Liver (tissue), 3 donors: ENCODE measurements around the gene ERC1.

Source experiments
- RAD21 ChIP-seq, 2 donors: IDR thresholded peaks; 2 replicates each; pipeline ENCODE4 v1.6.1; 2016; ENCODE audit warnings: antibody characterized with exemption in 2 of 2, mild to moderate bottlenecking in 2 of 2
- TAF1 ChIP-seq: conservative IDR thresholded peaks from 2 replicates; pipeline ENCODE4 v1.6.1; 2016; ENCODE audit warnings: antibody characterized with exemption, mild to moderate bottlenecking
- YY1 ChIP-seq: IDR thresholded peaks from 2 replicates; pipeline ENCODE4 v1.6.1; 2016; ENCODE audit warnings: antibody characterized with exemption, mild to moderate bottlenecking
- TF ChIP-seq, protein P1 (sequence below): fragments of 150-350 bp; IDR thresholded peaks from 2 replicates; pipeline ENCODE4 v1.5.1; 2017; ENCODE audit warnings: improper control_type of control experiment, low read depth, low read length; ENCODE audit not compliant: missing input control
- TF ChIP-seq, protein P2 (sequence below): IDR thresholded peaks from 2 replicates; pipeline ENCODE4 v1.6.1; 2016; ENCODE audit warnings: antibody characterized with exemption
- TF ChIP-seq, protein P3 (sequence below): IDR thresholded peaks from 2 replicates; pipeline ENCODE4 v1.6.1; 2016; ENCODE audit warnings: antibody characterized with exemption, mild to moderate bottlenecking
- donor health status: healthy.
- donor health status: healthy.

DNA sequence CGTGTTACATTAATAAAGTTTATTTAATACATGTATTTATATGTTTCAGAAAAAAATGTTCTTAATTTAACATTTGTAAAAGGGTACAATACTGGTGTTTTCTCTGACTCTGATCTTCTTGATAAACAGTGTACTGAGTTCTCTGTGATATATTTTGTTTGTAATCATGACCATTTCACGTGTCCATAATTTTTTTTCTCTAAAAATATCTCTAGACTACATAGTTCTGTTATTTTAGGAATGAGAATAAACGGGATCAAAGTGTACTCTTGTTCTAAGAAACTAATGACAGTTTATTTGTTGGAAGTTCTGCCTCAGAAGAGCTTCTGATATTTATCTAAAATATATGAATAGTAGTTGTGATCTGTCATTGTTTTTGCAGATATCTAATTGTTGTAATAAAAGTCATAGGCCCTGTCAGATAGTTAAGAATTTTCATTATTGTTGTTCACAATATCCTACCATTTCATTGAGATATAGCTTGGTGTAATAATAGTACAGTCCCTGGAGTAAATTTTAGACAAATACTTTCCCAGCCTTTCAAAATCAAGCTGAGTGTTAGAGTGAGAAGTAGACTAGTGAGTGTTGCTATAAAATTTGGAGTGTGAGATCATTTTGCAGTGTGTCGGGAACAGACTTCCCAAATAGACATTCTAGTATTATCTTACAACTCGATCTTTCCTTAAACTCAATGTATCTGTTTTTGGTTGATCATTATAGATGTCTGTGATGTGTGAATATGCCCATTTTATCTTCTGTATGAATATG is 86.2 kb downstream of the ERC1 start:
- TF ChIP-seq, protein P1, sequence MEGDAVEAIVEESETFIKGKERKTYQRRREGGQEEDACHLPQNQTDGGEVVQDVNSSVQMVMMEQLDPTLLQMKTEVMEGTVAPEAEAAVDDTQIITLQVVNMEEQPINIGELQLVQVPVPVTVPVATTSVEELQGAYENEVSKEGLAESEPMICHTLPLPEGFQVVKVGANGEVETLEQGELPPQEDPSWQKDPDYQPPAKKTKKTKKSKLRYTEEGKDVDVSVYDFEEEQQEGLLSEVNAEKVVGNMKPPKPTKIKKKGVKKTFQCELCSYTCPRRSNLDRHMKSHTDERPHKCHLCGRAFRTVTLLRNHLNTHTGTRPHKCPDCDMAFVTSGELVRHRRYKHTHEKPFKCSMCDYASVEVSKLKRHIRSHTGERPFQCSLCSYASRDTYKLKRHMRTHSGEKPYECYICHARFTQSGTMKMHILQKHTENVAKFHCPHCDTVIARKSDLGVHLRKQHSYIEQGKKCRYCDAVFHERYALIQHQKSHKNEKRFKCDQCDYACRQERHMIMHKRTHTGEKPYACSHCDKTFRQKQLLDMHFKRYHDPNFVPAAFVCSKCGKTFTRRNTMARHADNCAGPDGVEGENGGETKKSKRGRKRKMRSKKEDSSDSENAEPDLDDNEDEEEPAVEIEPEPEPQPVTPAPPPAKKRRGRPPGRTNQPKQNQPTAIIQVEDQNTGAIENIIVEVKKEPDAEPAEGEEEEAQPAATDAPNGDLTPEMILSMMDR, result no peak
- no peak for TF ChIP-seq TAF1
- TF ChIP-seq, protein P2, sequence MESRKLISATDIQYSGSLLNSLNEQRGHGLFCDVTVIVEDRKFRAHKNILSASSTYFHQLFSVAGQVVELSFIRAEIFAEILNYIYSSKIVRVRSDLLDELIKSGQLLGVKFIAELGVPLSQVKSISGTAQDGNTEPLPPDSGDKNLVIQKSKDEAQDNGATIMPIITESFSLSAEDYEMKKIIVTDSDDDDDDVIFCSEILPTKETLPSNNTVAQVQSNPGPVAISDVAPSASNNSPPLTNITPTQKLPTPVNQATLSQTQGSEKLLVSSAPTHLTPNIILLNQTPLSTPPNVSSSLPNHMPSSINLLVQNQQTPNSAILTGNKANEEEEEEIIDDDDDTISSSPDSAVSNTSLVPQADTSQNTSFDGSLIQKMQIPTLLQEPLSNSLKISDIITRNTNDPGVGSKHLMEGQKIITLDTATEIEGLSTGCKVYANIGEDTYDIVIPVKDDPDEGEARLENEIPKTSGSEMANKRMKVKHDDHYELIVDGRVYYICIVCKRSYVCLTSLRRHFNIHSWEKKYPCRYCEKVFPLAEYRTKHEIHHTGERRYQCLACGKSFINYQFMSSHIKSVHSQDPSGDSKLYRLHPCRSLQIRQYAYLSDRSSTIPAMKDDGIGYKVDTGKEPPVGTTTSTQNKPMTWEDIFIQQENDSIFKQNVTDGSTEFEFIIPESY, result no peak
- no peak for TF ChIP-seq YY1
- TF ChIP-seq RAD21 (IDR thresholded peaks at IDR 0.05), result no peak
- TF ChIP-seq, protein P3, sequence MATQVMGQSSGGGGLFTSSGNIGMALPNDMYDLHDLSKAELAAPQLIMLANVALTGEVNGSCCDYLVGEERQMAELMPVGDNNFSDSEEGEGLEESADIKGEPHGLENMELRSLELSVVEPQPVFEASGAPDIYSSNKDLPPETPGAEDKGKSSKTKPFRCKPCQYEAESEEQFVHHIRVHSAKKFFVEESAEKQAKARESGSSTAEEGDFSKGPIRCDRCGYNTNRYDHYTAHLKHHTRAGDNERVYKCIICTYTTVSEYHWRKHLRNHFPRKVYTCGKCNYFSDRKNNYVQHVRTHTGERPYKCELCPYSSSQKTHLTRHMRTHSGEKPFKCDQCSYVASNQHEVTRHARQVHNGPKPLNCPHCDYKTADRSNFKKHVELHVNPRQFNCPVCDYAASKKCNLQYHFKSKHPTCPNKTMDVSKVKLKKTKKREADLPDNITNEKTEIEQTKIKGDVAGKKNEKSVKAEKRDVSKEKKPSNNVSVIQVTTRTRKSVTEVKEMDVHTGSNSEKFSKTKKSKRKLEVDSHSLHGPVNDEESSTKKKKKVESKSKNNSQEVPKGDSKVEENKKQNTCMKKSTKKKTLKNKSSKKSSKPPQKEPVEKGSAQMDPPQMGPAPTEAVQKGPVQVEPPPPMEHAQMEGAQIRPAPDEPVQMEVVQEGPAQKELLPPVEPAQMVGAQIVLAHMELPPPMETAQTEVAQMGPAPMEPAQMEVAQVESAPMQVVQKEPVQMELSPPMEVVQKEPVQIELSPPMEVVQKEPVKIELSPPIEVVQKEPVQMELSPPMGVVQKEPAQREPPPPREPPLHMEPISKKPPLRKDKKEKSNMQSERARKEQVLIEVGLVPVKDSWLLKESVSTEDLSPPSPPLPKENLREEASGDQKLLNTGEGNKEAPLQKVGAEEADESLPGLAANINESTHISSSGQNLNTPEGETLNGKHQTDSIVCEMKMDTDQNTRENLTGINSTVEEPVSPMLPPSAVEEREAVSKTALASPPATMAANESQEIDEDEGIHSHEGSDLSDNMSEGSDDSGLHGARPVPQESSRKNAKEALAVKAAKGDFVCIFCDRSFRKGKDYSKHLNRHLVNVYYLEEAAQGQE, result no peak
